Lower lobe of right lung (tissue), 2 donors: ENCODE results near the gene WIPI1. TPM values are rescaled to one million over a fixed set of nuclear protein-coding genes. Genes with fewer than 3 reads are reported as not detected.

ENCODE experiments used
- ATAC-seq, 2 donors: fragments of 200-7000 bp; cut with Tn5 transposase; one replicate each; pipeline ENCODE4 v1.9.1; 2020 to 2022; ENCODE audit warnings: mild to moderate bottlenecking in 2 of 2, moderate library complexity in 2 of 2
- DNase-seq: peaks from one replicate; pipeline ENCODE4 v3.0.0-alpha.2; 2020
- H3K27ac ChIP-seq: fragments of 200-600 bp; one replicate; pipeline ENCODE4 v1.8.0; 2022
- H3K27me3 ChIP-seq: fragments of 200-600 bp; one replicate; pipeline ENCODE4 v1.8.0; 2022; ENCODE audit warnings: low read depth
- H3K36me3 ChIP-seq: fragments of 200-600 bp; one replicate; pipeline ENCODE4 v1.8.0; 2022; ENCODE audit warnings: mild to moderate bottlenecking
- H3K4me1 ChIP-seq: fragments of 200-600 bp; one replicate; pipeline ENCODE4 v1.8.0; 2022
- H3K4me3 ChIP-seq: fragments of 200-600 bp; one replicate; pipeline ENCODE4 v1.8.0; 2022; ENCODE audit warnings: mild to moderate bottlenecking
- H3K9me3 ChIP-seq: fragments of 200-600 bp; one replicate; pipeline ENCODE4 v1.8.0; 2022
- CTCF ChIP-seq: fragments of 200-600 bp; IDR thresholded peaks from one replicate; pipeline ENCODE4 v1.8.0; 2022; ENCODE audit warnings: antibody characterized with exemption, mild to moderate bottlenecking
- intact Hi-C: fragments of 100-400 bp; cut with DNase I; formaldehyde crosslinking; loops from one replicate; pipeline ENCODE4 v1.11.0; 2022
- total RNA-seq: library from RNA; stranded (reverse); fragmentation: NEBNext Ultra II Directional; extraction: Animal tissue kit (Norgen Biotek cat#: 25700); gene quantifications from one replicate; pipeline ENCODE4 v1.2.1, GENCODE V29; 2021
- donor health status: DM: no; HTN: yes; CAD: no; lungs with severe emphysema.

The WIPI1 gene
- total RNA-seq, 1 donor from 2014 or later = 37.5 TPM

GRCh38 chr17:68450391-68450790, 6.9 kb downstream of the WIPI1 start:
- TF ChIP-seq CTCF = no peak
- H3K9me3 ChIP-seq = no peaks in the 10 kb centered on the region
- ATAC-seq = no peak
- H3K27ac ChIP-seq = no peak overlapping the region
- peaks cover 17% of the 10 kb centered on the region for H3K4me1 ChIP-seq
- no peak for DNase-seq
- peaks cover 75% of the 10 kb centered on the region for H3K36me3 ChIP-seq
- no peak overlapping the region for H3K4me3 ChIP-seq
- H3K27me3 ChIP-seq = no peaks in the 10 kb centered on the region
- intact Hi-C loops = no loop called here

- no peak overlapping the region for H3K27ac ChIP-seq
- TF ChIP-seq CTCF = no peak
- peaks cover 87% of the 10 kb centered on the region for H3K36me3 ChIP-seq
- intact Hi-C loops = no loop called here
- H3K4me3 ChIP-seq = no peak overlapping the region
- H3K4me1 ChIP-seq = peaks cover 9% of the 10 kb centered on the region
- no peak for DNase-seq
- no peaks in the 10 kb centered on the region for H3K9me3 ChIP-seq
- H3K27me3 ChIP-seq = no peaks in the 10 kb centered on the region
- no peak for ATAC-seq
These were observed 8.1 kb downstream of the WIPI1 start for GRCh38 chr17:68449021-68449739.

GRCh38 chr17:68446626-68447041, 10.7 kb downstream of the WIPI1 start:
- H3K4me1 ChIP-seq = peaks cover 11% of the 10 kb centered on the region
- no peaks in the 10 kb centered on the region for H3K9me3 ChIP-seq
- ATAC-seq = no peak
- H3K27me3 ChIP-seq = no peaks in the 10 kb centered on the region
- no peak overlapping the region for H3K4me3 ChIP-seq
- peaks cover 92% of the 10 kb centered on the region for H3K36me3 ChIP-seq
- intact Hi-C loops = no loop called here
- no peak overlapping the region for H3K27ac ChIP-seq
- DNase-seq = no peak
- no peak for TF ChIP-seq CTCF

- H3K9me3 ChIP-seq = no peaks in the 10 kb centered on the region
- no peak overlapping the region for H3K4me3 ChIP-seq
- peaks cover 82% of the 10 kb centered on the region for H3K36me3 ChIP-seq
- DNase-seq (no peak), ATAC-seq (no peak)
- intact Hi-C loops = no loop called here
- no peak overlapping the region for H3K27ac ChIP-seq
- H3K4me1 ChIP-seq = peaks cover 21% of the 10 kb centered on the region
- no peaks in the 10 kb centered on the region for H3K27me3 ChIP-seq
- TF ChIP-seq CTCF = no peak
These were observed 11.6 kb downstream of the WIPI1 start for GRCh38 chr17:68445671-68446070.

- TF ChIP-seq CTCF = no peak
- H3K36me3 ChIP-seq = peaks cover 66% of the 10 kb centered on the region
- no peaks in the 10 kb centered on the region for H3K27me3 ChIP-seq
- no peak overlapping the region for H3K27ac ChIP-seq
- H3K4me3 ChIP-seq = no peak overlapping the region
- no peaks in the 10 kb centered on the region for H3K9me3 ChIP-seq
- no peak for DNase-seq
- H3K4me1 ChIP-seq = peaks cover 33% of the 10 kb centered on the region
- intact Hi-C loops = no loop called here
- ATAC-seq = no peak
These were observed 13.3 kb downstream of the WIPI1 start for GRCh38 chr17:68443972-68444464.
